Suprapubic skin (tissue), 4 donors: Measurements from ENCODE around the gene CTXN2.

Experiments
- EP300 ChIP-seq: sonication (generic); formaldehyde crosslinking; IDR thresholded peaks from one replicate; pipeline ENCODE4 v1.6.1; 2017; ENCODE audit warnings: antibody characterized with exemption
- POLR2A ChIP-seq, 2 donors: fragments of 450-650 bp; IDR thresholded peaks; one replicate each; pipeline ENCODE4 v1.6.1; 2017; ENCODE audit warnings: antibody characterized with exemption in 2 of 2, mild to moderate bottlenecking in 2 of 2, moderate library complexity in 2 of 2
- POLR2AphosphoS5 ChIP-seq, 3 donors: sonication (generic); formaldehyde crosslinking; IDR thresholded peaks; one replicate each; pipeline ENCODE4 v1.6.1; 2017; ENCODE audit warnings: antibody characterized with exemption in 3 of 3
- TF ChIP-seq, protein P1 (sequence below), 2 donors: fragments of 200-600 bp in 1 of 2; fragments of 450-650 bp in 1 of 2; sonication (generic) in 1 of 2; IDR thresholded peaks; one replicate each; pipeline ENCODE4 v1.5.1; 2016 to 2019; ENCODE audit warnings: antibody characterized with exemption in 2 of 2, mild to moderate bottlenecking in 1 of 2, moderate library complexity in 1 of 2

GRCh38 chr15:48168616-48169015, 22.8 kb upstream of the CTXN2 start:
- TF ChIP-seq, protein P1, sequence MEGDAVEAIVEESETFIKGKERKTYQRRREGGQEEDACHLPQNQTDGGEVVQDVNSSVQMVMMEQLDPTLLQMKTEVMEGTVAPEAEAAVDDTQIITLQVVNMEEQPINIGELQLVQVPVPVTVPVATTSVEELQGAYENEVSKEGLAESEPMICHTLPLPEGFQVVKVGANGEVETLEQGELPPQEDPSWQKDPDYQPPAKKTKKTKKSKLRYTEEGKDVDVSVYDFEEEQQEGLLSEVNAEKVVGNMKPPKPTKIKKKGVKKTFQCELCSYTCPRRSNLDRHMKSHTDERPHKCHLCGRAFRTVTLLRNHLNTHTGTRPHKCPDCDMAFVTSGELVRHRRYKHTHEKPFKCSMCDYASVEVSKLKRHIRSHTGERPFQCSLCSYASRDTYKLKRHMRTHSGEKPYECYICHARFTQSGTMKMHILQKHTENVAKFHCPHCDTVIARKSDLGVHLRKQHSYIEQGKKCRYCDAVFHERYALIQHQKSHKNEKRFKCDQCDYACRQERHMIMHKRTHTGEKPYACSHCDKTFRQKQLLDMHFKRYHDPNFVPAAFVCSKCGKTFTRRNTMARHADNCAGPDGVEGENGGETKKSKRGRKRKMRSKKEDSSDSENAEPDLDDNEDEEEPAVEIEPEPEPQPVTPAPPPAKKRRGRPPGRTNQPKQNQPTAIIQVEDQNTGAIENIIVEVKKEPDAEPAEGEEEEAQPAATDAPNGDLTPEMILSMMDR (IDR thresholded peaks at IDR 0.05), result no peak
- TF ChIP-seq POLR2AphosphoS5 (IDR thresholded peaks at IDR 0.05) (no peak), POLR2A (IDR thresholded peaks at IDR 0.05) (no peak), EP300 (no peak)
